ENCODE results near the gene SLC6A5.

SLC6A5 gene

DNA sequence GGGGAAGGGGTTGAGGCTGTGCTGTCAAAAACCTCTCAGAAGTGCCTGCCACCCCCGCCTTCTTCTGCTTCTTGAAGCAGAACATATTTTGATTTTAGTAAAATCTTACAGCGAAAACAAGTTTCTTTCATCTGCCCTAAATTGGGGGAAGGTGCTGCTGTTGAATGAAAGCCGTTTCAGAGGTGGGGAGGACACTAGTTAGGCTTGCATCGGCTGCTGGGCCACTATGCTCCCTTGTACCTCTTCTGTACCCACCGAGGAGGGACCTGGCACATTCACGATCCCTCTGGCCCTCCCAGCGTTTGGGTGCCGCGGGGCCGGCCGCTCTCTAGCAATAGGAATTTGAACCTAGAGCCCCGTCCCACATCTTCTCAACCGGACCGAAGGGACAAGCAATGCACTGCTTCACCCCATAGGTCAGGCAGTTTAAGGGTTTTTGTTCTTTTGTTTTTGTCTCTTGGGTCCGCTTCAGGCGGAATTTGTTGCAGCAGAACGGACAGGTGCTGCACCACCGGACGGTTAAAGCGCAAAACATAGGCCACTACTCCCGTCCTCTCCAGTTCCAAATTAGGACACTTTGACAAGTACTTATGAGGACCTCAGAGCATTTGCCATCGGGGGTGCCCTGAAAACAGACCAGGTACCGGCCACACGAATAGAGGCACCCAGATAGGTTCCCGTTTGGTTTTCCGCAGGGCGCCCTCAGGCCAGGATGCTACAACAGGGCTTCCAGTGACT lies 5.6 kb downstream of the SLC6A5 start:
- TF ChIP-seq, protein P1, sequence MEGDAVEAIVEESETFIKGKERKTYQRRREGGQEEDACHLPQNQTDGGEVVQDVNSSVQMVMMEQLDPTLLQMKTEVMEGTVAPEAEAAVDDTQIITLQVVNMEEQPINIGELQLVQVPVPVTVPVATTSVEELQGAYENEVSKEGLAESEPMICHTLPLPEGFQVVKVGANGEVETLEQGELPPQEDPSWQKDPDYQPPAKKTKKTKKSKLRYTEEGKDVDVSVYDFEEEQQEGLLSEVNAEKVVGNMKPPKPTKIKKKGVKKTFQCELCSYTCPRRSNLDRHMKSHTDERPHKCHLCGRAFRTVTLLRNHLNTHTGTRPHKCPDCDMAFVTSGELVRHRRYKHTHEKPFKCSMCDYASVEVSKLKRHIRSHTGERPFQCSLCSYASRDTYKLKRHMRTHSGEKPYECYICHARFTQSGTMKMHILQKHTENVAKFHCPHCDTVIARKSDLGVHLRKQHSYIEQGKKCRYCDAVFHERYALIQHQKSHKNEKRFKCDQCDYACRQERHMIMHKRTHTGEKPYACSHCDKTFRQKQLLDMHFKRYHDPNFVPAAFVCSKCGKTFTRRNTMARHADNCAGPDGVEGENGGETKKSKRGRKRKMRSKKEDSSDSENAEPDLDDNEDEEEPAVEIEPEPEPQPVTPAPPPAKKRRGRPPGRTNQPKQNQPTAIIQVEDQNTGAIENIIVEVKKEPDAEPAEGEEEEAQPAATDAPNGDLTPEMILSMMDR (IDR thresholded peaks at IDR 0.05) = no peak
- H3K27ac ChIP-seq = no peak overlapping the region
- H3K27me3 ChIP-seq = peaks cover 100% of the 10 kb centered on the region
- H3K4me3 ChIP-seq (ENCODE audit: low read depth in 1 of 2, low read length in 1 of 2) = no peak overlapping the region
- no peaks in the 10 kb centered on the region for H3K9me3 ChIP-seq
- H3K36me3 ChIP-seq = no peaks in the 10 kb centered on the region
- peaks cover 0 to under 1% of the 10 kb centered on the region in 2 experiments for H3K4me1 ChIP-seq (ENCODE audit: control insufficient read depth in 1 of 2, insufficient read depth in 1 of 2, low read depth in 1 of 2, low read length in 1 of 2)

- Histone ChIP-seq H3K27me3 (peaks cover 100% of the 10 kb centered on the region), H3K4me1 (ENCODE audit: control insufficient read depth in 1 of 2, insufficient read depth in 1 of 2, low read depth in 1 of 2, low read length in 1 of 2) (peaks cover 0 to 4% of the 10 kb centered on the region in 2 experiments), H3K36me3 (no peaks in the 10 kb centered on the region), H3K9me3 (no peaks in the 10 kb centered on the region), H3K27ac (no peak overlapping the region), H3K4me3 (ENCODE audit: low read depth in 1 of 2, low read length in 1 of 2) (no peak overlapping the region)
- TF ChIP-seq, protein P1 (IDR thresholded peaks at IDR 0.05) = no peak
Observed at GRCh38 chr11:20605602-20606091, 6.2 kb downstream of the SLC6A5 start.

GRCh38 chr11:20608934-20609333 lies 9.5 kb downstream of the SLC6A5 start:
- no peaks in the 10 kb centered on the region for H3K36me3 ChIP-seq
- H3K27me3 ChIP-seq = peaks cover 98% of the 10 kb centered on the region
- TF ChIP-seq, protein P1 (IDR thresholded peaks at IDR 0.05) = no peak
- H3K9me3 ChIP-seq = no peaks in the 10 kb centered on the region
- H3K4me3 ChIP-seq (ENCODE audit: low read depth in 1 of 2, low read length in 1 of 2) = no peak overlapping the region
- H3K27ac ChIP-seq = no peak overlapping the region
- H3K4me1 ChIP-seq (ENCODE audit: control insufficient read depth in 1 of 2, insufficient read depth in 1 of 2, low read depth in 1 of 2, low read length in 1 of 2) = peaks cover 3 to 8% of the 10 kb centered on the region in 2 experiments

- H3K4me3 ChIP-seq (ENCODE audit: low read depth in 1 of 2, low read length in 1 of 2) = no peak overlapping the region
- H3K27ac ChIP-seq = no peak overlapping the region
- H3K36me3 ChIP-seq = no peaks in the 10 kb centered on the region
- peaks cover 3 to 8% of the 10 kb centered on the region in 2 experiments for H3K4me1 ChIP-seq (ENCODE audit: control insufficient read depth in 1 of 2, insufficient read depth in 1 of 2, low read depth in 1 of 2, low read length in 1 of 2)
- no peaks in the 10 kb centered on the region for H3K9me3 ChIP-seq
- peaks cover 98% of the 10 kb centered on the region for H3K27me3 ChIP-seq
- TF ChIP-seq, protein P1 (IDR thresholded peaks at IDR 0.05) = no peak
Observed at GRCh38 chr11:20609727-20610707, 10.6 kb downstream of the SLC6A5 start.

GRCh38 chr11:20610825-20611224 lies 11.4 kb downstream of the SLC6A5 start:
- H3K9me3 ChIP-seq = no peaks in the 10 kb centered on the region
- peaks cover 97% of the 10 kb centered on the region for H3K27me3 ChIP-seq
- TF ChIP-seq, protein P1 (IDR thresholded peaks at IDR 0.05) = no peak
- H3K4me1 ChIP-seq (ENCODE audit: control insufficient read depth in 1 of 2, insufficient read depth in 1 of 2, low read depth in 1 of 2, low read length in 1 of 2) = peaks cover 3 to 8% of the 10 kb centered on the region in 2 experiments
- H3K36me3 ChIP-seq = no peaks in the 10 kb centered on the region
- H3K27ac ChIP-seq = no peak overlapping the region
- no peak overlapping the region for H3K4me3 ChIP-seq (ENCODE audit: low read depth in 1 of 2, low read length in 1 of 2)
